Duodenal mucosa (tissue), 2 donors: ENCODE measurements around the gene SHLD2.
"Not testable (repeated sequence)": the region's sequence is repeated elsewhere in the genome, so short reads cannot be mapped to it uniquely, and the experiment has no call there.

Experiments used
- H3K27ac ChIP-seq: one replicate; pipeline ENCODE4 v1.7.0; 2013; ENCODE audit warnings: low read depth, low read length
- H3K27me3 ChIP-seq, 2 donors: one replicate each; pipeline ENCODE4 v1.7.0; 2013; ENCODE audit warnings: low read length in 2 of 2, control low read depth in 1 of 2; ENCODE audit not compliant: insufficient read depth in 2 of 2, control insufficient read depth in 1 of 2
- H3K36me3 ChIP-seq, 2 donors: one replicate each; pipeline ENCODE4 v1.7.0; 2013; ENCODE audit warnings: low read length in 2 of 2, control low read depth in 1 of 2; ENCODE audit not compliant: insufficient read depth in 2 of 2, control insufficient read depth in 1 of 2
- H3K4me1 ChIP-seq, 2 donors: one replicate each; pipeline ENCODE4 v1.7.0; 2013; ENCODE audit warnings: low read length in 2 of 2, control low read depth in 1 of 2; ENCODE audit not compliant: insufficient read depth in 2 of 2, control insufficient read depth in 1 of 2
- H3K4me3 ChIP-seq, 2 donors: one replicate each; pipeline ENCODE4 v1.7.0; 2013; ENCODE audit warnings: low read length in 2 of 2, low read depth in 1 of 2
- H3K9ac ChIP-seq, 2 donors: one replicate each; pipeline ENCODE4 v1.7.0; 2013; ENCODE audit warnings: low read length in 2 of 2, low read depth in 1 of 2
- H3K9me3 ChIP-seq, 2 donors: one replicate each; pipeline ENCODE4 v1.7.0; 2013; ENCODE audit warnings: low read length in 2 of 2, control low read depth in 1 of 2; ENCODE audit not compliant: control insufficient read depth in 1 of 2

The SHLD2 gene

GRCh38 chr10:87142230-87143108 is 47.5 kb downstream of the SHLD2 start:
- H3K4me1 ChIP-seq, H3K9me3 ChIP-seq, H3K4me3 ChIP-seq, H3K27me3 ChIP-seq, H3K27ac ChIP-seq, H3K36me3 ChIP-seq, H3K9ac ChIP-seq: not testable (repeated sequence)

GRCh38 chr10:87143109-87143418 is 48.1 kb downstream of the SHLD2 start:
- not testable (repeated sequence) for H3K9ac ChIP-seq, H3K9me3 ChIP-seq, H3K4me1 ChIP-seq, H3K36me3 ChIP-seq, H3K27ac ChIP-seq, H3K4me3 ChIP-seq, H3K27me3 ChIP-seq

- not testable (repeated sequence) for H3K9ac ChIP-seq, H3K27ac ChIP-seq, H3K27me3 ChIP-seq, H3K4me1 ChIP-seq, H3K9me3 ChIP-seq, H3K4me3 ChIP-seq, H3K36me3 ChIP-seq
Observed at GRCh38 chr10:87145598-87145997, 50.6 kb downstream of the SHLD2 start.

GRCh38 chr10:87149020-87149609 is 54.1 kb downstream of the SHLD2 start:
- not testable (repeated sequence) for H3K27ac ChIP-seq, H3K9me3 ChIP-seq, H3K4me3 ChIP-seq, H3K9ac ChIP-seq, H3K4me1 ChIP-seq, H3K36me3 ChIP-seq, H3K27me3 ChIP-seq

- H3K9me3 ChIP-seq, H3K27me3 ChIP-seq, H3K27ac ChIP-seq, H3K4me1 ChIP-seq, H3K36me3 ChIP-seq, H3K9ac ChIP-seq, H3K4me3 ChIP-seq: not testable (repeated sequence)
Observed at GRCh38 chr10:87151516-87151915, 56.5 kb downstream of the SHLD2 start.

GRCh38 chr10:87156841-87157240 is 61.8 kb downstream of the SHLD2 start:
- not testable (repeated sequence) for H3K27ac ChIP-seq, H3K27me3 ChIP-seq, H3K4me1 ChIP-seq, H3K9me3 ChIP-seq, H3K36me3 ChIP-seq, H3K9ac ChIP-seq, H3K4me3 ChIP-seq

DNA sequence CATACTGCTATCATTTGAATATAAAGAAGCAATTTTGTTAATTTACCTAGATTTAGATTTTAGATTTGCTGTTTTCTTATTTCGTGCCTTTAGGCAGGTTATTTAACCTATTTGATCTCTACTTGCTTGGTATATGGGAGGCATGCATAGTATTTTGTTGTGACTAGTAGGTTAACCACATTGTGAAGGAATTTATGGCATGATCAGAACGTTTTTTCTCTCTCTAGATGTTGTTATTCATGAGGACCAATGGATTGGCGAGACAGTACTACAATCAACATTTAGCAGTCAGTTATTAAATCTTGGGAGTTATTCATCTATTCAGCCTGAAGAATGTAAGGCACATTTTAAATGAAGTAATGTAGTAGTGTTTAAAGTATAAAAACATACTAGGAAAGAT is 62.8 kb downstream of the SHLD2 start:
- H3K4me1 ChIP-seq, H3K27ac ChIP-seq, H3K4me3 ChIP-seq, H3K9me3 ChIP-seq, H3K27me3 ChIP-seq, H3K36me3 ChIP-seq, H3K9ac ChIP-seq: not testable (repeated sequence)

- not testable (repeated sequence) for H3K27ac ChIP-seq, H3K4me3 ChIP-seq, H3K36me3 ChIP-seq, H3K4me1 ChIP-seq, H3K9ac ChIP-seq, H3K27me3 ChIP-seq, H3K9me3 ChIP-seq
Observed at GRCh38 chr10:87162703-87163293, 67.8 kb downstream of the SHLD2 start.

GRCh38 chr10:87163414-87163813 is 68.4 kb downstream of the SHLD2 start:
- H3K27ac ChIP-seq, H3K9me3 ChIP-seq, H3K4me3 ChIP-seq, H3K27me3 ChIP-seq, H3K36me3 ChIP-seq, H3K4me1 ChIP-seq, H3K9ac ChIP-seq: not testable (repeated sequence)

DNA sequence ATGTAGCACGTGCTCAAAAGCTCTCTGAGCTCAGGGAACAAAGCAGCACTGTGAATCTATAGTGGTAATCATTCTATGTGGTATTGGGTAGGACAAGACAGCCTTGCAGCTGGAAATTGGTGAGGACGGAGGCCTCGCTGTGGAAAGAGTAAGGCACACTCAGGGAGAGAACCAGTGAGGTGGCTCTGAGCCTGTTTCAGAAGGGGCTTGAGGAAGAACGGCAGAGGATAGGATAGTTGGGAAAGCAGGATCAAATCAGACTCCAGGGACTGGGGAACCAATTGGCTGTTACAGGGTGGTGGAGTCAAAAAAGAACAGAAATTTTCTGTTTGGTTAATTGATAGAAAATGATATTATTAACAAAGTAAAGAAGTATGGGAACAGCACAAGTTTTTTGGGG is 74.9 kb downstream of the SHLD2 start:
- not testable (repeated sequence) for H3K4me1 ChIP-seq, H3K4me3 ChIP-seq, H3K27ac ChIP-seq, H3K9ac ChIP-seq, H3K36me3 ChIP-seq, H3K27me3 ChIP-seq, H3K9me3 ChIP-seq
